ENCODE measurements around the gene ARHGAP23.

ARHGAP23 gene

DNA sequence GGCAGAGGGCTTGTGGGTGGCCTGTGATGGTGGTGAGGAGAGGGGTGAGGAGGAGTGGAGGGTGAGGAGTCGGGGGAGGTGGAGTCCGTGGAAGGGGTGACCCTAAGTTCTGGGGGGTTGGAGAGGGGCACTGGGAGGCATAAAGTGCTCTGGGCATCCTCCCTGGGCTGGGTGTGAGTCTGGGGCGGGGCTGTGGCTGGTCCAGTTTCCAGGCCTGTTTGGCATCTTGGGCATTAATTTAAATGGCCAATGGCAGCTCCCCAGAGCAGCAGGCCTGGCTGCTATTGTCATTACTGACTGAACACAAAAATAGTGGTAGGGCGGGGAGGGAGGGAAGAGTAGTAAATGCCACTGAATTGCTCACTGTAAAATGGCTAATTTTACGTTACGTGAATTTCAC lies 7.7 kb upstream of the ARHGAP23 start:
- TF ChIP-seq TCF4 (CRISPR knock-in tag; IDR thresholded peaks at IDR 0.05; ENCODE audit: borderline replicate concordance) = no peak
- no peak for TF ChIP-seq OSR1 (CRISPR knock-in tag; IDR thresholded peaks at IDR 0.05)
- ATAC-seq = peak; percentile 62

DNA sequence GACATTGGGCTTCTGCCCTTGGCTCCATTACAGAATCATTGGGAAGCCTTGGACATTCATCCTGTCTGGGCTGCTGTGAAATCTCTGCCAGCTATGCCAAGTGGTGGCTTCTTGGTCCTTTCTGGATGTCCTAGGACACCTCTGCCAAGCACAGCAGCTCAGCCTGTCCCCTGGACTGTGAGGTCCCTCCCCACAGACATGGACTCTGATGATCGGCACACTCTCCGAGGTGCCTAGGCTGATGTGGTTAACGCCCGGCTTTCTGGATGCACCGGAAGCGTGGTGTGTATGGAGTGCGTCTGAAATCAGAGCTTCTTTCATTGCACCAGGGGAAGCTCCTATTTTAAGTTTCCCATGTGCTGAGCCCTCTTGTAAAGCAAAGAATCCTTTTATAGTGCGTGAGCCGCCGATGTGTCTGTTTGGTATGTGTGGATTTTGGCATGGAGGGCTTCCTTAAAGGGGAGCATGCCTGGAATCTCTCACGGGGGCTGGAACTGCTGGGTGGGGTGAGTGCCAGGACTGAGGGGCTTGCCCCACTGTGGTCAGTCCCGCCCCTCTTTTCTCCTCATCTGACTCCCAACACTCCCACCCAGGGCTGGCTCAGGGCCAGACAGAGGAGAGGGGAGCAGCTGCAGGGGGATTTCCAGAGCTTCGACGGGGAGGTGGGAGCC lies 7.0 kb upstream of the ARHGAP23 start:
- TF ChIP-seq CSDC2 (CRISPR knock-in tag; IDR thresholded peaks at IDR 0.05) (no peak), GLIS3 (CRISPR knock-in tag; IDR thresholded peaks at IDR 0.05) (no peak), ZFP3 (CRISPR knock-in tag; IDR thresholded peaks at IDR 0.05) (no peak), ESRRG (CRISPR knock-in tag; IDR thresholded peaks at IDR 0.05) (no peak), SNAI2 (CRISPR knock-in tag; IDR thresholded peaks at IDR 0.05) (no peak), RARB (CRISPR knock-in tag; IDR thresholded peaks at IDR 0.05) (no peak), ZNF565 (CRISPR knock-in tag; conservative IDR thresholded peaks at IDR 0.05; ENCODE audit: low read depth) (no peak), OSR1 (CRISPR knock-in tag; IDR thresholded peaks at IDR 0.05) (no peak), ZC3H10 (CRISPR knock-in tag; IDR thresholded peaks at IDR 0.05) (no peak)
- ATAC-seq = no peak; the same call in 2 of the 3 replicates

DNA sequence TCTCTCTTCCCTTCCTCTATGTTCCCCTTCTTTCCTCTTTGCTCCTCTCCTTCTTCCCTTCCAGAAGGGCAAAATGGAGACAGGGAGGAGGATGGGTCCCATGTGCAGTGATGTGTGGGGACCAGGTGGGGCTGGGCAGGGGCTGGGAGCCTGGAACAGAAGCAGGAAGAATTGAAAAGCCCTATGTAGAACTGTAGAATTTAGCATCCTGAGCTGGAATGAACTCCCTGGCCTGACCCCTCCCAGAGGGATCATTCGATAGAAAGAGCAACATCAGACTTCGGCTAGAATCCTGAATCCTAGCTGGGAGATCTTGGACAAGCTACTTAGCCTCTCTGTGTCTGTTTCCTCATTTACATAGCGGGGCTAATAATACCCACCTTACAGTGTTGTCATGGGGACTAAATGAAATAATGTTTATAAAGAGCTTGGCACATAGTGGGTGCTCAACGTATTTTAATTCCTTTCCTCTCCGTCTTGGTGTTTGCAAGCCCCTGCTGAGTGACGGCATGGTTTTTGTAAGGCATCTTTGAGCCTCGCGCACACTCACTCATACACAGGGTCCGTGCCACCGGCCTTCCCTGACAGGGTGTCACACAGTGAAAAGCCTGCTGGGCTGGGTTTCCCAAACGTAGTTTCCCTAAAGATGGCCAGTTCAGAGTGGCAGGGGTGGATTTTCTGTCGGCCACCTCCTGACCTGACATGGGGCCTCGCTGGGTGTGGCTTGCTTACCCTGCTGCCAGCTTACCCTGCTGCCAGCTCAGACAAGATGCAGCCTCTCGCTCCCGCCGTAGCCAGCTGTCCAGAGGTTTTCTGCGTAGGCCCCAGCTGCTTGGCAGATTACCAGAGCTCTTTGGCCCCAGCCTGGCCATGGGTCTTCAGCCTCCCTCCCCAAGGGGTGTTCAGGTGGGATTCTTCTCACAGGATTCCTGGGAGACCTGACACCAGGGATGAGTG lies 6.1 kb upstream of the ARHGAP23 start:
- no peak for ATAC-seq
- TF ChIP-seq RARB (CRISPR knock-in tag; IDR thresholded peaks at IDR 0.05) = no peak
- no peak for TF ChIP-seq BACH2 (CRISPR knock-in tag; IDR thresholded peaks at IDR 0.05; ENCODE audit: borderline replicate concordance)
- no peak for TF ChIP-seq ARNTL (CRISPR knock-in tag; IDR thresholded peaks at IDR 0.05; ENCODE audit: borderline replicate concordance, low read depth)
- TF ChIP-seq TOX (CRISPR knock-in tag; IDR thresholded peaks at IDR 0.05; ENCODE audit: borderline replicate concordance) = no peak
- no peak for TF ChIP-seq ZNF70 (CRISPR knock-in tag; IDR thresholded peaks at IDR 0.05)
- TF ChIP-seq, protein P1, sequence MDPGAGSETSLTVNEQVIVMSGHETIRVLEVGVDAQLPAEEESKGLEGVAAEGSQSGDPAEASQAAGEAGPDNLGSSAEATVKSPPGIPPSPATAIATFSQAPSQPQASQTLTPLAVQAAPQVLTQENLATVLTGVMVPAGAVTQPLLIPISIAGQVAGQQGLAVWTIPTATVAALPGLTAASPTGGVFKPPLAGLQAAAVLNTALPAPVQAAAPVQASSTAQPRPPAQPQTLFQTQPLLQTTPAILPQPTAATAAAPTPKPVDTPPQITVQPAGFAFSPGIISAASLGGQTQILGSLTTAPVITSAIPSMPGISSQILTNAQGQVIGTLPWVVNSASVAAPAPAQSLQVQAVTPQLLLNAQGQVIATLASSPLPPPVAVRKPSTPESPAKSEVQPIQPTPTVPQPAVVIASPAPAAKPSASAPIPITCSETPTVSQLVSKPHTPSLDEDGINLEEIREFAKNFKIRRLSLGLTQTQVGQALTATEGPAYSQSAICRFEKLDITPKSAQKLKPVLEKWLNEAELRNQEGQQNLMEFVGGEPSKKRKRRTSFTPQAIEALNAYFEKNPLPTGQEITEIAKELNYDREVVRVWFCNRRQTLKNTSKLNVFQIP (CRISPR knock-in tag; IDR thresholded peaks at IDR 0.05; ENCODE audit: borderline replicate concordance, low read depth) = no peak
- no peak for TF ChIP-seq ZNF565 (CRISPR knock-in tag; conservative IDR thresholded peaks at IDR 0.05; ENCODE audit: low read depth)
- no peak for TF ChIP-seq OSR1 (CRISPR knock-in tag; IDR thresholded peaks at IDR 0.05)
- no peak for TF ChIP-seq CSDC2 (CRISPR knock-in tag; IDR thresholded peaks at IDR 0.05)
- TF ChIP-seq, protein P2, sequence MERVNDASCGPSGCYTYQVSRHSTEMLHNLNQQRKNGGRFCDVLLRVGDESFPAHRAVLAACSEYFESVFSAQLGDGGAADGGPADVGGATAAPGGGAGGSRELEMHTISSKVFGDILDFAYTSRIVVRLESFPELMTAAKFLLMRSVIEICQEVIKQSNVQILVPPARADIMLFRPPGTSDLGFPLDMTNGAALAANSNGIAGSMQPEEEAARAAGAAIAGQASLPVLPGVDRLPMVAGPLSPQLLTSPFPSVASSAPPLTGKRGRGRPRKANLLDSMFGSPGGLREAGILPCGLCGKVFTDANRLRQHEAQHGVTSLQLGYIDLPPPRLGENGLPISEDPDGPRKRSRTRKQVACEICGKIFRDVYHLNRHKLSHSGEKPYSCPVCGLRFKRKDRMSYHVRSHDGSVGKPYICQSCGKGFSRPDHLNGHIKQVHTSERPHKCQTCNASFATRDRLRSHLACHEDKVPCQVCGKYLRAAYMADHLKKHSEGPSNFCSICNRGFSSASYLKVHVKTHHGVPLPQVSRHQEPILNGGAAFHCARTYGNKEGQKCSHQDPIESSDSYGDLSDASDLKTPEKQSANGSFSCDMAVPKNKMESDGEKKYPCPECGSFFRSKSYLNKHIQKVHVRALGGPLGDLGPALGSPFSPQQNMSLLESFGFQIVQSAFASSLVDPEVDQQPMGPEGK (CRISPR knock-in tag; IDR thresholded peaks at IDR 0.05; ENCODE audit: borderline replicate concordance) = no peak
- no peak for TF ChIP-seq ESRRG (CRISPR knock-in tag; IDR thresholded peaks at IDR 0.05)
- TF ChIP-seq GLIS3 (CRISPR knock-in tag; IDR thresholded peaks at IDR 0.05) = no peak
- TF ChIP-seq, protein P3, sequence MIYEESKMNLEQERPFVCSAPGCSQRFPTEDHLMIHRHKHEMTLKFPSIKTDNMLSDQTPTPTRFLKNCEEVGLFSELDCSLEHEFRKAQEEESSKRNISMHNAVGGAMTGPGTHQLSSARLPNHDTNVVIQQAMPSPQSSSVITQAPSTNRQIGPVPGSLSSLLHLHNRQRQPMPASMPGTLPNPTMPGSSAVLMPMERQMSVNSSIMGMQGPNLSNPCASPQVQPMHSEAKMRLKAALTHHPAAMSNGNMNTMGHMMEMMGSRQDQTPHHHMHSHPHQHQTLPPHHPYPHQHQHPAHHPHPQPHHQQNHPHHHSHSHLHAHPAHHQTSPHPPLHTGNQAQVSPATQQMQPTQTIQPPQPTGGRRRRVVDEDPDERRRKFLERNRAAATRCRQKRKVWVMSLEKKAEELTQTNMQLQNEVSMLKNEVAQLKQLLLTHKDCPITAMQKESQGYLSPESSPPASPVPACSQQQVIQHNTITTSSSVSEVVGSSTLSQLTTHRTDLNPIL (CRISPR knock-in tag; IDR thresholded peaks at IDR 0.05; ENCODE audit: low read depth) = no peak
- TF ChIP-seq ZFP3 (CRISPR knock-in tag; IDR thresholded peaks at IDR 0.05) = no peak
- TF ChIP-seq ISL1 (CRISPR knock-in tag; IDR thresholded peaks at IDR 0.05) = no peak

DNA sequence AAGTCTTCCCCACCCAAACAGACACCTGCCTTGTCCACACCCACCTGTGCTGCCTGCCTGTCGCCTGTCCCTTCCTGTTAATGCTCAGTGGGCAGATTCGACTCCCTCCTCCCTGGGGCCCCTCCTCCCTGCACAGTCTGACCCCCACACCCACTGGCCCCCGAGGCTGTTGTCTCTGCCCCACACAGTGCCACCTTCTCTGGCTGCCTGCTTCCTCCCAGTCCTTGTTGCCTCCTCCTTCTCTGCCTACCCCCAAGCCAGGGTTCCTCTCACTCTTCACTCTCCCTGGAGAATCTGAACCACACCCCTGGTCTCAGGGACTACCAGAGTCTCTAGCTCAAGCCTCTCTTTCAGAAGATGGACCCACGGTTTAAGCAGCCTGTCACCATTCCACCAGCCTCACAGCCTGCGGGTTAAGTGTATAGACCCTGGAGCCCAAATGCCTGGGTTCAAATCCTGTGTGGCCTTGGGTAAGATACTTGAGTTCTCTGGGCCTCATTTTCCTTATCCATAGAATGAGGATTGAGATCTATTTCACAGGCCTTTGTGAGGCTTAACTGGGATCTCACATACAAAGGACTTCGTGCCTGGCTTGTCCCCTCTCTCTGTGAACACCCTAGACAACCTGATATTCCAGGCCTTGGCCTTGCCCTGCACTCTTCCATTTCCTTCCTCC lies 3.8 kb upstream of the ARHGAP23 start:
- TF ChIP-seq ZFP30 (CRISPR knock-in tag; IDR thresholded peaks at IDR 0.05) (no peak), TOX (CRISPR knock-in tag; IDR thresholded peaks at IDR 0.05; ENCODE audit: borderline replicate concordance) (no peak), GLIS3 (CRISPR knock-in tag; IDR thresholded peaks at IDR 0.05) (no peak)
- no peak for ATAC-seq

DNA sequence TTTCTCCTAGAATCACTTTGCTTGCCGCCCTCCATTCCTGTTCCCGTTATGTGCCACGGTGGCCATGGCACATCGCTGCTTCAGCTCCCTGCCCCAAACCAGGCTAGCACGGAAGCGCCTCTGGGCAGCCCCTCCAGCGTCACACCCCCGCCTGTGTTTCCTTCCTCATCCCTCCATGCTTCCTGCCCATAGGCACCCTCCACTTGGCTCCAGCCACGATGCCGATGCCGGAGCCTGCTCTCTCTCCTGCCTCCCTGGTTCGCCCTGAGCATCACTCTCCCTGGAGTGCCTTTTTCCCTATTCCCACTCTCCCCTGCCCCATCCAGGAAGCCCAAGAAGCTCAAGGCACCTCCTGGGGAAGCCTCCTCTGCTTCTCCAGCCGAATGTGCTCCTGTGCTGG lies 3.2 kb upstream of the ARHGAP23 start:
- TF ChIP-seq TOX (CRISPR knock-in tag; IDR thresholded peaks at IDR 0.05; ENCODE audit: borderline replicate concordance) (no peak), ZNF8 (CRISPR knock-in tag; IDR thresholded peaks at IDR 0.05) (no peak), SNAI2 (CRISPR knock-in tag; IDR thresholded peaks at IDR 0.05) (no peak), ZFP30 (CRISPR knock-in tag; IDR thresholded peaks at IDR 0.05) (no peak), ZNF565 (CRISPR knock-in tag; conservative IDR thresholded peaks at IDR 0.05; ENCODE audit: low read depth) (no peak), RARB (CRISPR knock-in tag; IDR thresholded peaks at IDR 0.05) (no peak), BACH2 (CRISPR knock-in tag; IDR thresholded peaks at IDR 0.05; ENCODE audit: borderline replicate concordance) (no peak), TCF4 (CRISPR knock-in tag; IDR thresholded peaks at IDR 0.05; ENCODE audit: borderline replicate concordance) (no peak)
- TF ChIP-seq, protein P4, sequence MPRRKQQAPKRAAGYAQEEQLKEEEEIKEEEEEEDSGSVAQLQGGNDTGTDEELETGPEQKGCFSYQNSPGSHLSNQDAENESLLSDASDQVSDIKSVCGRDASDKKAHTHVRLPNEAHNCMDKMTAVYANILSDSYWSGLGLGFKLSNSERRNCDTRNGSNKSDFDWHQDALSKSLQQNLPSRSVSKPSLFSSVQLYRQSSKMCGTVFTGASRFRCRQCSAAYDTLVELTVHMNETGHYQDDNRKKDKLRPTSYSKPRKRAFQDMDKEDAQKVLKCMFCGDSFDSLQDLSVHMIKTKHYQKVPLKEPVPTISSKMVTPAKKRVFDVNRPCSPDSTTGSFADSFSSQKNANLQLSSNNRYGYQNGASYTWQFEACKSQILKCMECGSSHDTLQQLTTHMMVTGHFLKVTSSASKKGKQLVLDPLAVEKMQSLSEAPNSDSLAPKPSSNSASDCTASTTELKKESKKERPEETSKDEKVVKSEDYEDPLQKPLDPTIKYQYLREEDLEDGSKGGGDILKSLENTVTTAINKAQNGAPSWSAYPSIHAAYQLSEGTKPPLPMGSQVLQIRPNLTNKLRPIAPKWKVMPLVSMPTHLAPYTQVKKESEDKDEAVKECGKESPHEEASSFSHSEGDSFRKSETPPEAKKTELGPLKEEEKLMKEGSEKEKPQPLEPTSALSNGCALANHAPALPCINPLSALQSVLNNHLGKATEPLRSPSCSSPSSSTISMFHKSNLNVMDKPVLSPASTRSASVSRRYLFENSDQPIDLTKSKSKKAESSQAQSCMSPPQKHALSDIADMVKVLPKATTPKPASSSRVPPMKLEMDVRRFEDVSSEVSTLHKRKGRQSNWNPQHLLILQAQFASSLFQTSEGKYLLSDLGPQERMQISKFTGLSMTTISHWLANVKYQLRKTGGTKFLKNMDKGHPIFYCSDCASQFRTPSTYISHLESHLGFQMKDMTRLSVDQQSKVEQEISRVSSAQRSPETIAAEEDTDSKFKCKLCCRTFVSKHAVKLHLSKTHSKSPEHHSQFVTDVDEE (CRISPR knock-in tag; IDR thresholded peaks at IDR 0.05) = no peak
- TF ChIP-seq, protein P5, sequence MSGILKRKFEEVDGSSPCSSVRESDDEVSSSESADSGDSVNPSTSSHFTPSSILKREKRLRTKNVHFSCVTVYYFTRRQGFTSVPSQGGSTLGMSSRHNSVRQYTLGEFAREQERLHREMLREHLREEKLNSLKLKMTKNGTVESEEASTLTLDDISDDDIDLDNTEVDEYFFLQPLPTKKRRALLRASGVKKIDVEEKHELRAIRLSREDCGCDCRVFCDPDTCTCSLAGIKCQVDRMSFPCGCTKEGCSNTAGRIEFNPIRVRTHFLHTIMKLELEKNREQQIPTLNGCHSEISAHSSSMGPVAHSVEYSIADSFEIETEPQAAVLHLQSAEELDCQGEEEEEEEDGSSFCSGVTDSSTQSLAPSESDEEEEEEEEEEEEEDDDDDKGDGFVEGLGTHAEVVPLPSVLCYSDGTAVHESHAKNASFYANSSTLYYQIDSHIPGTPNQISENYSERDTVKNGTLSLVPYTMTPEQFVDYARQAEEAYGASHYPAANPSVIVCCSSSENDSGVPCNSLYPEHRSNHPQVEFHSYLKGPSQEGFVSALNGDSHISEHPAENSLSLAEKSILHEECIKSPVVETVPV (CRISPR knock-in tag; IDR thresholded peaks at IDR 0.05) = no peak

More for the DNA sequence above, 3.2 kb upstream of the ARHGAP23 start:
- ATAC-seq = no peak

Data from SK-N-SH treated with all-trans-retinoic acid at 6 μM for 48 hours (cell line).